Small intestine (tissue), 7 donors: ENCODE results near the gene GFOD1. TPM values are rescaled to one million over a fixed set of nuclear protein-coding genes. Genes with fewer than 3 reads are reported as not detected.

Source experiments
- DNase-seq, 2 donors: peaks; one replicate each; pipeline versions ENCODE4 v3.0.0 to v3.0.0-alpha.2; 2013
- FAIRE-seq: peaks from 2 replicates; lab custom pipeline; 2012; peaks lifted over from hg19 to GRCh38; lab: Jason Lieb, UNC
- H3K27ac ChIP-seq, 3 donors: one replicate each; pipeline ENCODE4 v1.5.1; 2013; ENCODE audit warnings: low read length in 2 of 3, mild to moderate bottlenecking in 2 of 3, control low read depth in 1 of 3, inconsistent platforms in 1 of 3, low read depth in 1 of 3, moderate library complexity in 1 of 3
- H3K27me3 ChIP-seq, 3 donors: one replicate each; pipeline ENCODE4 v1.6.1; 2013; ENCODE audit warnings: low read length in 3 of 3, inconsistent platforms in 1 of 3; ENCODE audit not compliant: control insufficient read depth in 3 of 3, insufficient read depth in 3 of 3
- H3K36me3 ChIP-seq, 3 donors: one replicate each; pipeline ENCODE4 v1.6.1; 2013; ENCODE audit warnings: low read length in 3 of 3, inconsistent platforms in 1 of 3, low read depth in 1 of 3, mild to moderate bottlenecking in 1 of 3, moderate library complexity in 1 of 3; ENCODE audit not compliant: control insufficient read depth in 3 of 3, insufficient read depth in 2 of 3
- H3K4me1 ChIP-seq, 3 donors: one replicate each; pipeline ENCODE4 v1.6.1; 2013; ENCODE audit warnings: low read length in 2 of 3, inconsistent platforms in 1 of 3, low read depth in 1 of 3, mild to moderate bottlenecking in 1 of 3, moderate library complexity in 1 of 3; ENCODE audit not compliant: control insufficient read depth in 3 of 3, insufficient read depth in 2 of 3
- H3K4me3 ChIP-seq, 3 donors: one replicate each; pipeline ENCODE4 v1.5.1; 2013; ENCODE audit warnings: low read length in 3 of 3, control low read depth in 1 of 3, inconsistent platforms in 1 of 3, low read depth in 1 of 3, mild to moderate bottlenecking in 1 of 3, moderate library complexity in 1 of 3
- H3K9me3 ChIP-seq, 2 donors: one replicate each; pipeline ENCODE4 v1.6.1; 2013; ENCODE audit warnings: low read depth in 1 of 2, low read length in 1 of 2; ENCODE audit not compliant: control insufficient read depth in 2 of 2, insufficient read depth in 1 of 2
- WGBS, 3 donors: extraction: QIAGEN DNeasy Blood & Tissue Kit; methylation state at CpG; one replicate each; pipeline ENCODE4 v1.1.7; 2013; 5-methylcytosine and 5-hydroxymethylcytosine counted together
- polyA plus RNA-seq, 4 donors: library from polyadenylated mRNA; stranded (reverse) in 3 of 4; unstranded in 1 of 4; fragments of 200-250 nt in 3 of 4; fragments of 120-200 nt in 1 of 4; gene quantifications; one replicate each; pipeline versions ENCODE4 v1.2.1 to v1.2.3, GENCODE V29; 2013
- donor health status: healthy with polysubstance abuse.
- donor health status: control.
- donor health status: control.
- donor health status: Bipolar disorder and iron deficiency.
- donor health status: healthy.

GFOD1 gene
- polyA plus RNA-seq, 4 donors = 1.1 to 7.3 (median 1.5) TPM

DNA sequence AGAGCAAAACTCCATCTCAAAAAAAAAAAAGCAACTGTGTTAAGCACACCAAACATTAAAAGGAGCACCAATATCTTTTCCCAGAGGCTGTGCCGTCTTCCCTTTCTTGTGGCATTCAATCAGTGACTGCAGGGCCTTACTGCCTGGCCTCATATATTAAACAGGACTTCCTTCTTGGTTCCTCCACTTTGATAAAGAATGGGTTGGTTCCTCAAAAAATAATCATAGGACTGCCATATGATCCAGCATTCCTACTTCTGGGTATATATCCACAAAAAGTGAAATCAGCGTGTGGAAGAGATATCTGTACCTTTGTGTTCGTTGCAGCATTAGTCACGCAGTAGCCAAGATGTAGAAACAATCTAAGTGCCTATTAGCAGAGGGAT lies 40.3 kb upstream of the GFOD1 start:
- WGBS, 3 donors = 91 to 94% (median 94%) methylated on average over 4 of the region's 4 CpGs
- FAIRE-seq (no peak), DNase-seq (no peak)
- H3K4me3 ChIP-seq = no peak overlapping the region
- H3K36me3 ChIP-seq = no peaks in the 10 kb centered on the region
- no peaks in the 10 kb centered on the region for H3K9me3 ChIP-seq
- H3K27me3 ChIP-seq = no peaks in the 10 kb centered on the region
- peaks cover 0 to 2% (median 0%) of the 10 kb centered on the region in 3 donors for H3K4me1 ChIP-seq
- H3K27ac ChIP-seq = no peak overlapping the region

DNA sequence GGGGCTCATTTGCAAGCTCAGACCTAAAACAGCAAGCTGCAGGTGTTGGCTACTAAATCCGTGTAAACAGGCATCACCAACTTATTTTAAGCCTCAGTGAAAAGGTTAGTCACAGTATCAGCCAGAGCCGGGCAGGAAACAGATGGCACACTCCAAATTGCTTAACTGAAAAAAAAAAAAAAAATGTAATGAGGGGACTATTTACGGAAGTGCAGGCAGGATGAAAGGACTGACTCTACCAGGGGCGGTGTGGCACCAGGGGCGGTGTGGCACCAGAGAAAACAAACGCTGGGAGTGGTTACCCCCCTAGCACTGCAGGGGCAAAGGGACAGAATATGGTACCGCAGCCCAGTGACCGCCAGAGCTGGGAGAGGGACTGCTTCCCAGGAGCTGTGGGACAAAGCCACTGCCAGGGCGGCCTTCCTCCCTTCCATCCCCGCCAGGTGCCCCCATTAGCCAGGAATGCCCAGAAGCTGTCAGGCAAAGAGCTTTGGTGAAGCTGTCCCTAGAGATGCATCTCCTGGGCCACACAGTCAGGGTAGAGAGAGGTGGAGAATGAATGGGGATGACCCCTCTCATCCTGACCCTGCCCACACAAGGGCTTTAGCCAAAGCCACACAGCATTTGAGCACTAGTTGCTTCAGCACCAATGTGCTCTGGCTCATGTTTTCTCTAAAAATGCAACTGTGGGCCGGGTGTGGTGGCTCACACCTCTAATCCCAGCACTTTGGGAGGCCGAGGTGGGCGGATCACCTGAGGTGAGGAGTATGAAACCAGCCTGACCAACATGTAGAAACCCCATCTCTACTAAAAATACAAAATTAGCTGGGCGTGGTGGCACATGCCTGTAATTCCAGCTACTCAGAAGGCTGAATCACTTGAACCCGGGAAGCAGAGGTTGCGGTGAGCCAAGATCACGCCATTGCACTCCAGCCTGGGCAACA lies 39.6 kb upstream of the GFOD1 start:
- 51 to 62% (median 61%) methylated on average over 17 of the region's 17 CpGs for WGBS, 3 donors
- no peaks in the 10 kb centered on the region for H3K36me3 ChIP-seq

GRCh38 chr6:13526357-13526726 lies 38.9 kb upstream of the GFOD1 start:
- Histone ChIP-seq H3K4me3 (no peak overlapping the region), H3K36me3 (no peaks in the 10 kb centered on the region), H3K9me3 (no peaks in the 10 kb centered on the region), H3K27me3 (no peaks in the 10 kb centered on the region), H3K27ac (peak overlapping the region in 1 of 3 donors; percentile 46), H3K4me1 (peaks cover 0 to 2% (median 0%) of the 10 kb centered on the region in 3 donors)
- 76 to 81% (median 78%) methylated on average over 1 of the region's 1 CpG for WGBS, 3 donors
- FAIRE-seq (no peak), DNase-seq (no peak)

More for the DNA sequence above, 39.6 kb upstream of the GFOD1 start:
- no peaks in the 10 kb centered on the region for H3K27me3 ChIP-seq
- H3K4me3 ChIP-seq = no peak overlapping the region
- peak overlapping the region in 1 of 3 donors; percentile 52 for H3K27ac ChIP-seq
- FAIRE-seq (no peak), DNase-seq (peak in 1 of 2 donors; percentile 18)
- H3K4me1 ChIP-seq = peaks cover 0 to 2% (median 0%) of the 10 kb centered on the region in 3 donors
- H3K9me3 ChIP-seq = no peaks in the 10 kb centered on the region

GRCh38 chr6:13524801-13525508 lies 37.6 kb upstream of the GFOD1 start:
- Histone ChIP-seq H3K4me3 (no peak overlapping the region), H3K27me3 (no peaks in the 10 kb centered on the region), H3K4me1 (peaks cover 0 to 2% (median 0%) of the 10 kb centered on the region in 3 donors), H3K27ac (no peak overlapping the region), H3K36me3 (no peaks in the 10 kb centered on the region), H3K9me3 (no peaks in the 10 kb centered on the region)
- WGBS, 3 donors = 84 to 94% (median 86%) methylated on average over 12 of the region's 12 CpGs
- FAIRE-seq (no peak), DNase-seq (no peak)

GRCh38 chr6:13523826-13524622 lies 36.6 kb upstream of the GFOD1 start:
- H3K27me3 ChIP-seq = no peaks in the 10 kb centered on the region
- H3K4me3 ChIP-seq = no peak overlapping the region
- 82 to 92% (median 89%) methylated on average over 11 of the region's 11 CpGs for WGBS, 3 donors
- FAIRE-seq (no peak), DNase-seq (no peak)
- H3K36me3 ChIP-seq = no peaks in the 10 kb centered on the region
- no peaks in the 10 kb centered on the region for H3K9me3 ChIP-seq
- no peak overlapping the region for H3K27ac ChIP-seq
- peaks cover 0 to 2% (median 0%) of the 10 kb centered on the region in 3 donors for H3K4me1 ChIP-seq

- 56 to 91% (median 84%) methylated on average over 4 of the region's 4 CpGs for WGBS, 3 donors
- H3K27ac ChIP-seq = no peak overlapping the region
- no peak for FAIRE-seq
- no peaks in the 10 kb centered on the region for H3K36me3 ChIP-seq
- DNase-seq = no peak
- H3K27me3 ChIP-seq = no peaks in the 10 kb centered on the region
- H3K4me1 ChIP-seq = peaks cover 0 to 2% (median 0%) of the 10 kb centered on the region in 3 donors
- no peak overlapping the region for H3K4me3 ChIP-seq
- no peaks in the 10 kb centered on the region for H3K9me3 ChIP-seq
Observed at GRCh38 chr6:13522656-13523055, 35.3 kb upstream of the GFOD1 start.

- WGBS, 3 donors = 95 to 96% (median 95%) methylated on average over 4 of the region's 4 CpGs
- no peaks in the 10 kb centered on the region for H3K4me1 ChIP-seq
- FAIRE-seq = no peak
Observed at GRCh38 chr6:13519839-13520238, 32.4 kb upstream of the GFOD1 start.

GRCh38 chr6:13517116-13517515 lies 29.7 kb upstream of the GFOD1 start:
- H3K4me3 ChIP-seq = no peak overlapping the region
- H3K27me3 ChIP-seq = no peaks in the 10 kb centered on the region
- 39 to 64% (median 39%) methylated on average over 3 of the region's 3 CpGs for WGBS, 3 donors
- peaks cover 0 to 7% of the 10 kb centered on the region in 2 donors for H3K9me3 ChIP-seq
- DNase-seq = no peak
- FAIRE-seq = no peak
- H3K27ac ChIP-seq = no peak overlapping the region
- H3K4me1 ChIP-seq = no peaks in the 10 kb centered on the region
- H3K36me3 ChIP-seq = no peaks in the 10 kb centered on the region

More at GRCh38 chr6:13519839-13520238, 32.4 kb upstream of the GFOD1 start:
- no peak for DNase-seq
- H3K9me3 ChIP-seq = no peaks in the 10 kb centered on the region
- H3K36me3 ChIP-seq = no peaks in the 10 kb centered on the region
- no peaks in the 10 kb centered on the region for H3K27me3 ChIP-seq
- H3K4me3 ChIP-seq = no peak overlapping the region
- H3K27ac ChIP-seq = no peak overlapping the region
